AG09319 (cell line): ENCODE measurements around the gene ZDHHC18.

Source experiments
- DNase-seq: peaks from one replicate; pipeline ENCODE4 v3.0.0-alpha.2; 2010; ENCODE audit warnings: low read depth; ENCODE audit errors: extremely low read depth
- CTCF ChIP-seq: IDR thresholded peaks from 2 replicates; pipeline ENCODE4 v1.5.1; 2011; ENCODE audit warnings: low read depth, mild to moderate bottlenecking, inconsistent platforms, low read length, moderate library complexity

ZDHHC18 gene

GRCh38 chr1:26814377-26814776 lies 12.1 kb upstream of the ZDHHC18 start:
- DNase-seq, result no peak
- TF ChIP-seq CTCF, result no peak

- no peak for TF ChIP-seq CTCF
These were observed 11.6 kb upstream of the ZDHHC18 start for GRCh38 chr1:26814893-26815292.

DNA sequence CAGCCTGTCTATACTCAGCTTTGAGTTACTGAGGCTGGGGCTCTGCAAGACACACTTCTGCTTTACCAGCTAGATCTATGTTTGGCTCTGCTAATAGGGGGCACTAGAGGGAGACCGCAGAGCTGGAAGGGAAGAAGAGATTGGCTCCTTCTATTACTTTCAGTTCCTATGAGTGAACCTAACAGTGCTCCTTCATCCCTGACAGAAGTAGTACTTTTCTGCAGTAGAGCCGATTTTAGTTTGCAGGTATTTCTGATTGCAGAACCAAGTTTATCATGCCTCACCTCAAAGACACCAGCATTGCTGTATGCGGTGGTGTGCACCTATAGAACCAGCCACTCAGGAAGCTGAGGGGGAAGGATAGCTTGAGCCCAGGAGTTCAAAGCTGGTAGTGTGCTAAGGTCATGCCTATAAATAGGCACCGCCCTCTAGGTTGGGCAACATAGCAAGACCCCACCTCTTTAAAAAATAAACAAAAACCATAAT lies 5.7 kb upstream of the ZDHHC18 start:
- DNase-seq, result no peak
- TF ChIP-seq CTCF, result no peak; the same call in 1 of the 2 replicates

More at GRCh38 chr1:26814893-26815292, 11.6 kb upstream of the ZDHHC18 start:
- no peak for DNase-seq

DNA sequence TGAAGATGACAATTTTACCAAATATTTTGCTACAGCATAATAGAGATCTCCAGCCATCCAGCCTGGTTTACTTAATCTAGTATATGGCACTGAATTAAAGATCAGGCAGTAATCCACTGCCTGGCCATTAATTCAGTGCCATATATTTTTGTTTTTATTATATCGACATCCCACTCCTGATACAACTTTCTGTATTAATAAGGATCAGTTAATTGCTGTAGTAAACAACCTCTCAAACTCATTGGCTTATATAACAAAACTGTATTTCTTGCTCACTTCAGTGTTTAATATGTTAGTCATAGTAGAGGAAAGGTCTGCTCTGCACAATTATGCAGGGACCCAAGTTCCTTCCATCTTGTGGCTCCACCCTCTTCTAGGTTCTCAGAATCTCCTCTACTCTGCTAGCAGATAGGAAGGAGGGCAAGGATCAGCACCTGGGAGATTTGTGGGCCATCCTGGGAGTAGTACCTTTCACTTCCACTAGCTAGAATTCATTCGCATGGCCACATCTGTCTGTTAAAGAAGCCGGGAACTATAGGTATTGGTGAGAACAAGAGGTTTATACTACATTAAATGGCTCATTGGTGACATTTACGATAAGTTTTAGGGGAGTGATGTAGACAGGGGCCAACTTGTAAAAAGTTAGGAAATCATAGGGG lies 3.6 kb upstream of the ZDHHC18 start:
- TF ChIP-seq CTCF, result no peak
- no peak for DNase-seq

GRCh38 chr1:26824731-26825130 lies 1.8 kb upstream of the ZDHHC18 start:
- no peak for TF ChIP-seq CTCF
- DNase-seq, result no peak

DNA sequence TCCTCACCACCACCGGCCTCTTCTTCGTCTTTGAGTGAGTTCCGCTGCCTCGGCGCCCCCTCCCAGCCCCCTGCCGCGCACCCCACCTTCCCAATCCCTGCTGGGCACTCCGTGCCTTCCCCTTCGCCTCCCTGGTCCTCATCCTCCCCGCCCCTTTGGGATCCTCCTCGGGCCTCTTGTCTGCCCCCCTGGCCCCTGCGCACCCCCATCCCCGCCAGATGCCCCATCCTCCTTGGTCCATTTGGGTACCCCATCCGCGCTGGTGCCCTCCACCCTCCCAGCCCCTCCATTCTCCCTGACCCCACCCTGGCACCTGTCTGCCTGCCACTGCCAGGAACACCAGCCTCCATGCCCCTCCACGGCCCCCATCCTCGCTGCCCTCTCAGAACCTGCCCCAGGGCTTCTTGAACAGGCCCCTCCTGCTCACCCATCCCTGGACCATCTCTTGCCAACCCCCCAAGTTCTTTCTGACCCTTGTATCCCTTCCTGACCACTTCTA lies 667 bp downstream of the ZDHHC18 start:
- no peak for TF ChIP-seq CTCF
- no peak for DNase-seq

DNA sequence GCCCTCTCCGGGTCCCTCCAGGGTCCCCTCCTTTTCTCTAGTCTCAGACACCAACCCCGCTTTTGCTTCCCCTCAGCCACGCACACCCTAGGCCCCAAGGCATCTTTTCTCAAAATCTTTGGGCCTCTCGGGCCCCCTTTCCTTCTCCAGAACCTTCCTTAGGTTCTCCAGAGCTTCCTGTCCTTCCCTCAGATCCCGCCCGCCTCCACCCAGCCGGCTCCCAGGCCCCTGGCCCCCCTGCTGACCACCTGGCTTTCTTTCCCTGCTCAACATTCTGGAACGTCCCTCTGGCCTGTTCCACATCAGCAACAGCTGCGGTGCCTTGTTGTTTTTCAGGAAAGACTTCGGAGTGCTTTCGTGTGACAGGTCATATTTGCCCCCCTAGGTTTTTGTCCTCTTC lies 1.2 kb downstream of the ZDHHC18 start:
- no peak for DNase-seq
- no peak for TF ChIP-seq CTCF
